ENCODE measurements around the gene MBD4.
"Not testable (repeated sequence)": the region's sequence is repeated elsewhere in the genome, so short reads cannot be mapped to it uniquely, and the experiment has no call there.

The MBD4 gene

DNA sequence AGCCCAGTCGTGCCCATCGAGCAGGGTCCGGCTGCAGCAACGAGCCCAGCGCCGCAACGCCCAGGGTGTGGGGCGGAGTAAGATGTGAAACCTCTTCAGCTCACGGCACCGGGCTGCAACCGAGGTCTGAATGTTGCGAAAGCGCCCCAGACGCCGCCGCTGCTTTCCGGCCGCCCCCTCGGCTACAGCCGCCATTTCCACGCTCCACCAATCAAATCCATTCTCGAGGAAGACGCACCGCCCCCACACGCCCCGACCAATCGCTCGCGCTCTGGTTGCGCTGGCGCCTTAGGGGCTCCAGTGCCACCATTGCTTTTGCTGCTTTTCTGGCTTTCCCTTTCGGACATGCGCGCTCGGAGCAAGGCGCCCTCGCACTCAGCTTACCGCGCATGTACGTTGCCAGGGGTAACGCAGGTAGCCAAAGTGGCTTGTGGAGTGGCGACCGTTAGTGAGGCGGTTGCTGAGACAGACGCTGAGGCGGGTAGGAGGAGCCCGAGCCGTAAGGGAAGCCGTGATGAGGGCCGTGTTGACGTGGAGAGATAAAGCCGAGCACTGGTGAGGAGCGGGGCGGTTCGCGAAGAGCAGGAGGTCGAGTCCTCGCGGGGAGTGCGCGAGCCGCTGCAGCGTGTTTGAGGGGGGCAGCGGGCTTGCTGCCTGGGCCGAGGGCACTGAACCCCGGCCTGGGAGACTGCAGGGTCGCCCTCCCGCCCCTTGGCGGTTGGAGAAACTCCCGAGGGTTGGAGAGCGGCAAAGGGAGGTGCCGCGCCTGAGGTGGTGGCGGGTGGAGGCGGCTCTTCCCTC lies at the start of gene MBD4, which contains the start of gene IFT122:
Gene MBD4, minus strand, starts transcription at position 132 of the 801 bp plus-strand sequence. Its CDS starts 115 bp downstream, at position 17.
Gene IFT122, plus strand, starts transcription at position 408 of the 801 bp plus-strand sequence. Its CDS starts 107 bp downstream, at position 515.
- peak within 1 kb of the TSS; percentile 98 for H3K4me3 ChIP-seq (ENCODE audit: control insufficient read depth, low read depth, low read length)
- DNase-seq (ENCODE audit: low read depth), result peak; percentile 99
- TF ChIP-seq CTCF (conservative IDR thresholded peaks at IDR 0.05; ENCODE audit: control insufficient read depth, insufficient read depth, low read depth, low read length), result no peak

GRCh38 chr3:129489258-129489657 lies 49.5 kb upstream of the MBD4 start:
- DNase-seq (ENCODE audit: low read depth); H3K4me3 ChIP-seq (ENCODE audit: control insufficient read depth, low read depth, low read length): not testable (repeated sequence)

DNA sequence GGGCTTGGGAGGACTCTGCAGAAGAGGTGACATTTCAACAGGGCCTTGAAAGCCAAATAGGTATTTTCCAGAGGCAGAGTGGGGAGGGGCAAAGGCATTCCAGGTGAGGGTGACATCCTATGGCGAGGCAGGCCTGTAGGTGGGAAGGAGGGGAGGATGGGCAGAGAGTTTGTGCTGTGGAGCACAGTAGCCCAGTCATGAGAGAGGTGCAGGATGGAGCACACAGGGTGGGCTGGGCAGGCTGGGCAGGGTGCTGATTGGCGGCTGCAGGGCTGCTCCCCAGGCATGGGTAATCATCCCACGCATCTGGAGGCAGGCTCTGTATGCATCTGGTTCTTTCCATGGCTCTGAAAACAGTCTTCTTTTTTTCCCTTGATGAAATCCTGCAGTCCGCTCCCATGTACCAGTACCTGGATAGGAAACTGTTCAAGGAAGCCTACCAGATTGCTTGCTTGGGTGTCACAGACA lies 48.2 kb upstream of the MBD4 start:
- H3K4me3 ChIP-seq (ENCODE audit: control insufficient read depth, low read depth, low read length); DNase-seq (ENCODE audit: low read depth): not testable (repeated sequence)

DNA sequence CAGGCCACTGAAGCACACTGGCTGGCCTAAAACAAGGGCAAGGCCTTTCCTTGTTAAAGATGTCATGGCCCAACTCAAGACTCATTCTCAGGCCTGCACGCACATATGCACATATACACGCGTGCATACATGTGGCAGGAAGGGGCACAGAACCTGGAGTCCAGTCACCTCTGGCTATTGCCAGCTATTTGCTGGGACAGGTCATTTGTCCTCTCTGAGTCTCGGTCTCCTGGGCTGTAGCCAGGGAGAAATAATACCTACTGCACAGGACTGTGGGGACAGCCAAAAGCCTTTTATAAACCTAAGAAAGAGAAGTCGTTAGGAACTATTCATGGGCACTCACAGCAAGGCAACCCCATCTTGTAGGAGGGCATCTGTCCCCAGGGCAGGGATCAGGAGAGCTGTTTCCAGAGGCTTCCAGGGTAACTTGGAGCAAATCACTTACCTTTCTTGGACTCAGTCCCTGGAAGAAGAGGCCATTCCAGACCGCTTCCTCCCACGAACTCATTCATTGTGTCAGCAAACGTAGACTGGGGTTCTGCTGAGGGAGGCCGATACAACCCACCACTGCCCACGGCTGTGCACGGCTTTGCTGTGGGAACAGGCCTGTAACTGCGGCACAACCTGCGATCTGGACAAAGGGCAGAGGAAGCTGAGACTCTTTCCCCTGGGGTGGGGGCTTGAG lies 47.6 kb upstream of the MBD4 start:
- DNase-seq (ENCODE audit: low read depth), result no peak
- TF ChIP-seq CTCF (conservative IDR thresholded peaks at IDR 0.05; ENCODE audit: control insufficient read depth, insufficient read depth, low read depth, low read length), result no peak
- H3K4me3 ChIP-seq (ENCODE audit: control insufficient read depth, low read depth, low read length), result no peak overlapping the region

DNA sequence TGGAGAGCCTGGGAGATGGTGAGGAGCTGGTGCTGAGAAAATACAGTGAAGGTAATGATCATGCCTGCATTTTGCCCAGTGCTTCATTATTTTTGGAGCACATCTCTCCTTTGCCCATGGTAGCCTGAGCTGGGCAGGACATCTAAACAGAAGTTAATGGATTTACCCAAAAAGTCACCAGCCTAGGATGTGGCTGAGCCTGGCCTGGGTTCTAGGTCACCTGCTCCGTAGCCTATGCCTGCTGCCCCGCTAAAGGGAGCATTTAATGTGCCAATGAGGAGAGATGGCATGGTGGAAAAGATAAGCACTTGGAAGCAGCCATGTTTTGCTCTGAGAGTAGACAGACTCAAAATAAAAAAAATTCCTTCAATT lies 46.9 kb upstream of the MBD4 start:
- no peak for TF ChIP-seq CTCF (conservative IDR thresholded peaks at IDR 0.05; ENCODE audit: control insufficient read depth, insufficient read depth, low read depth, low read length)
- H3K4me3 ChIP-seq (ENCODE audit: control insufficient read depth, low read depth, low read length), result no peak overlapping the region
- DNase-seq (ENCODE audit: low read depth), result no peak

- TF ChIP-seq CTCF (conservative IDR thresholded peaks at IDR 0.05; ENCODE audit: control insufficient read depth, insufficient read depth, low read depth, low read length), result no peak
- peak; percentile 100 for DNase-seq (ENCODE audit: low read depth)
- H3K4me3 ChIP-seq (ENCODE audit: control insufficient read depth, low read depth, low read length), result no peak overlapping the region
Observed at GRCh38 chr3:129485721-129486663, 46.2 kb upstream of the MBD4 start.

GRCh38 chr3:129485146-129485545 lies 45.4 kb upstream of the MBD4 start:
- not testable (repeated sequence) for H3K4me3 ChIP-seq (ENCODE audit: control insufficient read depth, low read depth, low read length); DNase-seq (ENCODE audit: low read depth)

All from fibroblast of mammary gland (primary cell).